ENCODE measurements around the gene CDS2.

Gene CDS2

DNA sequence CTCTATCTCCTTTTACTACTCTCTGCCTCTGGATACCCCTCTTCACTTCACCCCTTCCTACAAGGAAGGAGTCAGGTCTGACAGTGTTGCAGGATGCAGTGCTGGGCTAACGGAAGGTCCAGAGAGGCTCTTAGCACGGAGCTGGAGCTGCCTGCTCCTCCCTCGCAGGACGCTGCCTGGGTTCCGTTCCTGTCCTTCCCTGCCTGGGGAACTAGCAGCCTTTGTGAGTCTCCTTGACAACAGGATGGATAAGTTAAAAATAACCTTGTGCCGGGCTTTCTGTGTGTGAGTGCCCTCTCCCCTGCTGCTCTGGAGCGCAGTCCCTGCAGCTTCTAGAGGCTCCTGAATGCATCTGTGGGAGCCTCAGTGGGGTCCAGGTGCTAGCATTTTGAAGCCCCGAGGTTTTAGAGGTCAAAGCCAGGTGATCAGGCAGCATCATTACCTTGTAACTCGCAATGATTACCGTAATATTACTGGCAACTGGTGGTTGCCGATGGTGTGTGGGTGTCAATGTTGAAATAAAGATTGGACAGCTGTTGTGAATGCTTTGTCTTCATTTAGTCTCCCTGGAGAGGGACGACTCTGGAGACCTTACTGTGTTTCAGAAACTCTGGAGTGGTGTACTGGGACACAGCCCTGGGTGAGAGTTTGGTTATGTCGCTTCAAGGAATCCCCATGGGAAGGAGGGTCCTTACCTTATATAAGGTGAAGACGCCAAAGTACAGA, 44.4 kb downstream of the CDS2 start:
- Histone ChIP-seq H3K4me3 (ENCODE audit: low read depth, low read length) (no peak overlapping the region), H3K9me3 (ENCODE audit: control insufficient read depth, insufficient read depth, low read depth, low read length) (no peaks in the 10 kb centered on the region), H3K36me3 (ENCODE audit: control insufficient read depth in 2 of 2, insufficient read depth in 1 of 2, low read length in 2 of 2) (peaks cover 5 to 26% of the 10 kb centered on the region in 2 experiments), H3K27ac (ENCODE audit: extremely low read depth, low read depth, low read length) (no peak overlapping the region), H3K4me1 (ENCODE audit: control insufficient read depth, insufficient read depth, low read length) (peaks cover 15% of the 10 kb centered on the region)
- no peak for TF ChIP-seq ZNF707 (tag by site-specific recombination; IDR thresholded peaks at IDR 0.05)
- TF ChIP-seq ZNF280D (tag by site-specific recombination; IDR thresholded peaks at IDR 0.05) = no peak
- TF ChIP-seq ZNF843 (tag by site-specific recombination; IDR thresholded peaks at IDR 0.05) = no peak
- TF ChIP-seq ZNF548 (tag by site-specific recombination; IDR thresholded peaks at IDR 0.05) = no peak
- TF ChIP-seq ZSCAN16 (tag by site-specific recombination; IDR thresholded peaks at IDR 0.05) = no peak
- ChIA-PET POLR2A (interaction anchor here (1.1 kb wide), 1 partner anchor 45 kb away, joined by 3 read pairs; the partner anchor contains the start of gene CDS2), CTCF (no interaction called here)

DNA sequence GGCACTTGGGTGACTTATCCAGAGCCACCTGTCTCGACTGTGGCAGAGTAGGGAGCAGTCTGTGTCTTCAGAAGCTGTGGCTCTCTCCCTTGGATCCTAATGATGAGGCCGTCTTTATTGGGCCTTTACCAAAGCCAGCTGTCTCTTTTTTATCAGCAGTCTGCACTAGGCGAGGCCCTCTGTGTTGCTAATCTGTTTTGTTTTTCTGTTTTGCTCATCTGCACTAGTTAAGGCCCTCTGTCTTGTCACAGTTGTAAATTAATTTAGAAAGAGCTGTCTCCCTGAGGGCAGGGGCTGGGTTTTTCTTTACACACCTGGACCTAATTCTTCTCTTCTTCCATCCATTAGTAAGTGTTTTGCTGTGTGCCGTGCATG, 45.0 kb downstream of the CDS2 start:
- H3K4me1 ChIP-seq (ENCODE audit: control insufficient read depth, insufficient read depth, low read length) = peaks cover 15% of the 10 kb centered on the region
- no peak overlapping the region for H3K4me3 ChIP-seq (ENCODE audit: low read depth, low read length)
- no peak overlapping the region for H3K27ac ChIP-seq (ENCODE audit: extremely low read depth, low read depth, low read length)
- H3K36me3 ChIP-seq (ENCODE audit: control insufficient read depth in 2 of 2, insufficient read depth in 1 of 2, low read length in 2 of 2) = peaks cover 8 to 31% of the 10 kb centered on the region in 2 experiments
- POLR2A ChIA-PET = interaction anchor here (1.1 kb wide), 1 partner anchor 45 kb away, joined by 3 read pairs; the partner anchor contains the start of gene CDS2
- TF ChIP-seq GLI2 (tag by site-specific recombination; IDR thresholded peaks at IDR 0.05; ENCODE audit: borderline replicate concordance, low read depth) = no peak
- no peak for TF ChIP-seq ZNF623 (tag by site-specific recombination; IDR thresholded peaks at IDR 0.05)
- no peak for TF ChIP-seq ZNF202 (tag by site-specific recombination; IDR thresholded peaks at IDR 0.05; ENCODE audit: borderline replicate concordance)
- no peak for TF ChIP-seq ZNF837 (tag by site-specific recombination; IDR thresholded peaks at IDR 0.05)
- no peak for TF ChIP-seq ZNF155 (tag by site-specific recombination; IDR thresholded peaks at IDR 0.05)
- TF ChIP-seq ZFP69B (tag by site-specific recombination; IDR thresholded peaks at IDR 0.05) = no peak
- no peak for TF ChIP-seq YY2 (tag by site-specific recombination; IDR thresholded peaks at IDR 0.05)
- TF ChIP-seq ZNF174 (tag by site-specific recombination; IDR thresholded peaks at IDR 0.05) = no peak
- no peak for TF ChIP-seq ZNF157 (tag by site-specific recombination; IDR thresholded peaks at IDR 0.05)
- no peak for TF ChIP-seq ZNF302 (tag by site-specific recombination; IDR thresholded peaks at IDR 0.05; ENCODE audit: low read depth)
- TF ChIP-seq KLF9 (tag by site-specific recombination; IDR thresholded peaks at IDR 0.05; ENCODE audit: low read depth) = no peak
- TF ChIP-seq ZNF660 (tag by site-specific recombination; IDR thresholded peaks at IDR 0.05) = no peak
- TF ChIP-seq ZFP3 (tag by site-specific recombination; IDR thresholded peaks at IDR 0.05; ENCODE audit: low read depth) = no peak
- TF ChIP-seq SCRT2 (tag by site-specific recombination; IDR thresholded peaks at IDR 0.05) = no peak
- no peak for TF ChIP-seq ZNF10 (tag by site-specific recombination; IDR thresholded peaks at IDR 0.05)
- TF ChIP-seq ZNF2 (tag by site-specific recombination; IDR thresholded peaks at IDR 0.05) = no peak
- TF ChIP-seq ZNF621 (tag by site-specific recombination; IDR thresholded peaks at IDR 0.05) = no peak
- no peak for TF ChIP-seq ZBTB1 (tag by site-specific recombination; IDR thresholded peaks at IDR 0.05)
- TF ChIP-seq ZNF585B (tag by site-specific recombination; IDR thresholded peaks at IDR 0.05) = no peak
- CTCF ChIA-PET = interaction anchor here (1.4 kb wide), 1 partner anchor 45 kb away, joined by 3 read pairs; the partner anchor contains the start of gene CDS2
- no peaks in the 10 kb centered on the region for H3K9me3 ChIP-seq (ENCODE audit: control insufficient read depth, insufficient read depth, low read depth, low read length)

Data from HEK293 (cell line).